ENCODE results near the gene NCR2.

Gene NCR2

DNA sequence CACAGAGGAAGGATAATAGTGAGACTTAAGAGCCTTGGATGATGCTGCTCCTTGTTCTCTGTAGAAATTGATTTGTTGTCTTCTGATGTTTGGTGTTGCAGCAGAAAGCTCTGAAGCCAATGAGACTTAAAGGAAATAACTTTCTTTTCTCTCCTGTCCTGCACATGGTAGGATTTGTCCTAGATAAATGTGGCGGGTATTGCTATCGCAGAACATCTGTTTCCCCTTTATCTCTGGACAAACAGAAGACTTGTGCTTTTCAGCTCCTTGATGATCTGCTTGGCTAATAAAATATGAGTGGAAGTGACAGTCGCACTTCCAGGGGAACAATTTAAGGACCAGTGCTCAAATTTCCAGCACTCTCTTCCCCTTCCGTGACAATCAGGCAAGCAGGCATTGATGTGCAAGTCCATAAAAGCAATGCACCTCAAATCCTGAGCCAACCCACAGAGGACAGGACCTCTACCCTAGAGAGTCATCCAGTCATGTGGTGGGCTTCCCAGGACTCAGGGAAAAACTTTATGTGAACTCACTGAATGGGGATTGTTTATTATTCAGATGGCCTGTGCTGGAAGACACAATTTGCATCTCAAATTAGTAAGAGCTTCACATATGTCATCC is 9.9 kb upstream of the NCR2 start:
- H3K4me1 ChIP-seq (ENCODE audit: control insufficient read depth in 1 of 2, insufficient read depth in 1 of 2, low read depth in 1 of 2, low read length in 1 of 2) = no peaks in the 10 kb centered on the region
- no peaks in the 10 kb centered on the region for H3K9me3 ChIP-seq
- no peak overlapping the region for H3K27ac ChIP-seq
- H3K27me3 ChIP-seq = peaks cover 42% of the 10 kb centered on the region
- H3K4me3 ChIP-seq (ENCODE audit: low read depth in 1 of 2, low read length in 1 of 2) = no peak overlapping the region
- TF ChIP-seq, protein P1, sequence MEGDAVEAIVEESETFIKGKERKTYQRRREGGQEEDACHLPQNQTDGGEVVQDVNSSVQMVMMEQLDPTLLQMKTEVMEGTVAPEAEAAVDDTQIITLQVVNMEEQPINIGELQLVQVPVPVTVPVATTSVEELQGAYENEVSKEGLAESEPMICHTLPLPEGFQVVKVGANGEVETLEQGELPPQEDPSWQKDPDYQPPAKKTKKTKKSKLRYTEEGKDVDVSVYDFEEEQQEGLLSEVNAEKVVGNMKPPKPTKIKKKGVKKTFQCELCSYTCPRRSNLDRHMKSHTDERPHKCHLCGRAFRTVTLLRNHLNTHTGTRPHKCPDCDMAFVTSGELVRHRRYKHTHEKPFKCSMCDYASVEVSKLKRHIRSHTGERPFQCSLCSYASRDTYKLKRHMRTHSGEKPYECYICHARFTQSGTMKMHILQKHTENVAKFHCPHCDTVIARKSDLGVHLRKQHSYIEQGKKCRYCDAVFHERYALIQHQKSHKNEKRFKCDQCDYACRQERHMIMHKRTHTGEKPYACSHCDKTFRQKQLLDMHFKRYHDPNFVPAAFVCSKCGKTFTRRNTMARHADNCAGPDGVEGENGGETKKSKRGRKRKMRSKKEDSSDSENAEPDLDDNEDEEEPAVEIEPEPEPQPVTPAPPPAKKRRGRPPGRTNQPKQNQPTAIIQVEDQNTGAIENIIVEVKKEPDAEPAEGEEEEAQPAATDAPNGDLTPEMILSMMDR (IDR thresholded peaks at IDR 0.05) = no peak
- no peaks in the 10 kb centered on the region for H3K36me3 ChIP-seq

DNA sequence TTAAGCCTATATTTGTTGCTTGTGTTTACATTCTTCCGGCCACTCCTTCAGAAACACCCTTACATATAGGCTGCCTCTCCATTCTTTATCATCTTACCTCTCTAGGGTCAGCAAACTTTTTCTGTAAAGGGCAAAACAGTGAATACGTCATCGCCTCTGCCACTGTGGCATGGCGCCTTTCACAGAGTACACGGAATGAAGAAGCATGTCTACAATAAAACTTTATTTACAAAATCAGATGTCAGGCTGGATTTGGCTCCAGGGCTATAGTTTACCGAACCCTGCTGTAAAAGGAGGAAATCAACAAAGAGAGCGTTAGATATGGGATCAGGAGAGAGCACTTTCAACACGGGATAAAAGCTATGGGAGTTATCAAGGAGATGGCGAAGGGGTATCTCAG is 9.3 kb upstream of the NCR2 start:
- Histone ChIP-seq H3K4me1 (ENCODE audit: control insufficient read depth in 1 of 2, insufficient read depth in 1 of 2, low read depth in 1 of 2, low read length in 1 of 2) (no peaks in the 10 kb centered on the region), H3K9me3 (no peaks in the 10 kb centered on the region), H3K36me3 (no peaks in the 10 kb centered on the region), H3K27me3 (peaks cover 42% of the 10 kb centered on the region), H3K4me3 (ENCODE audit: low read depth in 1 of 2, low read length in 1 of 2) (no peak overlapping the region), H3K27ac (no peak overlapping the region)
- TF ChIP-seq, protein P1 (IDR thresholded peaks at IDR 0.05) = no peak

DNA sequence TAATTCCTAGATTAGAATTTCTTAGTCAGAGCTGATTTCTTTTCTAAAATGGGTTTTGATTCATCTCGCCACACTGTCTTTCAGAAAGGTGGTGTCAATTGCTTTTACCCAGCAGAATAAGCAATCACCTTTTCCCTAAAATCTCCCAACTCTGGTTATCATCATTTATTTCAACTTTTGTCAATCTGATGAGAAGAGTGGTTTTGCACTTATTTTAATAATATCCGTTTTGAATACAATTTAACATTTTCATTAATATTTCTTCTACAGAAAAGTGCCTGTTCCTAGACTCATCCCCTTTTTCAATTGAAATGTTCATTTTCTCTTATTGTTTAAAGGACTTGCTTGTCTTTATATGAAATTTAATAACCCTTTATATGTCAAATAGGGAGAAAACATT is 8.2 kb upstream of the NCR2 start:
- Histone ChIP-seq H3K27ac (no peak overlapping the region), H3K4me1 (ENCODE audit: control insufficient read depth in 1 of 2, insufficient read depth in 1 of 2, low read depth in 1 of 2, low read length in 1 of 2) (no peaks in the 10 kb centered on the region), H3K4me3 (ENCODE audit: low read depth in 1 of 2, low read length in 1 of 2) (no peak overlapping the region), H3K36me3 (no peaks in the 10 kb centered on the region), H3K27me3 (peaks cover 42% of the 10 kb centered on the region), H3K9me3 (no peaks in the 10 kb centered on the region)
- TF ChIP-seq, protein P1 (IDR thresholded peaks at IDR 0.05) = no peak

DNA sequence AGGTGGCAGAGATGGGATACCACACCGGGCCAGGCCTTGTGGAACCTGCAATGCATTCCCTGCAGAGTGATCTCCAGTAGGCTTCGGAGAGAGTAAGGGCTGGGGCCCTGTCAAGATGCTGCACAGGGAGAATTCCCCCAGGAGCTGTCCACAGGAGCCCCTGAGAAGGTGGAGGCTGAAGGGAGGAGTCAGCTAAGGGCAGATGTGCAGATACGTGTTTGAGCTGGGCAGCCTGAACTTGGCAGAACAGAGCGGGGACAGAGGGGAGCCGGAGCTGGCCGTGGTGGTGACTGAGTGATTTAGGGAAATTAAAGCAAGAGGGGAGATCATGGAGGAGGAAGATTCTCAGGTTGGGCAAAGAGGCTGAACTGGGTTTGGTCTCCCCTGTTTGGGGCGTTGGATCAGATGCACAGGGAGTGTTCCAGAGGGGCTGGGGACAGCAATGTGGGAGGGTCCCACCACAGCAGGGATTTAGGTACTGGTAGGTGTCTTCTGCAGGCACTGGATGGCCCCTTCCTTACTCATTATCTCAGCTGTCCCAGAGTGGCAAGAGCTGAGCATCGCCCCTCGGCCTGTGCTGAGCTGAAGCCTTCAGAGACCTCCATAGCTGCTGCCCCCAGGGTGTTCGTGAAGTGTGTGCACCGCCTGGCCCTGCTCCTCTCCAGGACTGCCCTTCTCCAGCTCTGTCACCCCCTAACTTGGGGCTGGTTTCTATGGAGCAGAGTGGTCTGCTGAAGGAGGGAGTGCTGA is 3.8 kb upstream of the NCR2 start:
- no peaks in the 10 kb centered on the region for H3K36me3 ChIP-seq
- peaks cover 40% of the 10 kb centered on the region for H3K27me3 ChIP-seq
- no peak overlapping the region for H3K4me3 ChIP-seq (ENCODE audit: low read depth in 1 of 2, low read length in 1 of 2)
- H3K9me3 ChIP-seq = no peaks in the 10 kb centered on the region
- no peak overlapping the region for H3K27ac ChIP-seq
- H3K4me1 ChIP-seq (ENCODE audit: control insufficient read depth in 1 of 2, insufficient read depth in 1 of 2, low read depth in 1 of 2, low read length in 1 of 2) = no peaks in the 10 kb centered on the region
- TF ChIP-seq, protein P1 (IDR thresholded peaks at IDR 0.05) = no peak

DNA sequence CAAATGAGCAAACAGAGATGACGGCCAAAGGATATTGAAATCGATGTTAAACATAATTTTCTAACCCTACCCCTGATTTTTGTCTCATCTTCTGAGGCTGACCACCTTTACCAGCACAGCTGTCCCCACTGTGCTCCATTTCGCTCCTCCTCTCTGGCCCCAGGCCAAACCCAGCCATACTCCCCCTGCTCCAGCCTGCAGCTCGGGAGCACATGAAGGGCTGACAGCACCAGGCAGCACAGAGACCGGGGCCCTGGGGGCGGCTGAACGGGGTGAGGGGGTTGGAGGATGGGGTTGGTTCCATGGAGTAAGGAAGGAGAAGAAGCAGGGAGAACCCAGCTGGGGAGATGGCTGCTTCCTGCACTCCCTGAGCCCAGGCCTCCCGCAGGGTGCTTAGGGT is 3.2 kb upstream of the NCR2 start:
- H3K36me3 ChIP-seq = no peaks in the 10 kb centered on the region
- H3K27me3 ChIP-seq = peaks cover 36% of the 10 kb centered on the region
- TF ChIP-seq, protein P1 (IDR thresholded peaks at IDR 0.05) = no peak
- H3K27ac ChIP-seq = no peak overlapping the region
- no peak overlapping the region for H3K4me3 ChIP-seq (ENCODE audit: low read depth in 1 of 2, low read length in 1 of 2)
- H3K4me1 ChIP-seq (ENCODE audit: control insufficient read depth in 1 of 2, insufficient read depth in 1 of 2, low read depth in 1 of 2, low read length in 1 of 2) = no peaks in the 10 kb centered on the region
- no peaks in the 10 kb centered on the region for H3K9me3 ChIP-seq
